ENCODE measurements around the gene KLHL2.
"Not testable (repeated sequence)": the region's sequence is repeated elsewhere in the genome, so short reads cannot be mapped to it uniquely, and the experiment has no call there.

Gene KLHL2
- total RNA-seq = 21.8 to 92.5 (median 52.5) reads per million in 18 experiments

- DNase-seq = peak; percentile 82 to 91
Observed at GRCh38 chr4:165207431-165208220, at the start of gene KLHL2. Gene KLHL2 (plus strand): TSS chr4:165207561. CDS start chr4:165207877, 316 bp downstream.

DNA sequence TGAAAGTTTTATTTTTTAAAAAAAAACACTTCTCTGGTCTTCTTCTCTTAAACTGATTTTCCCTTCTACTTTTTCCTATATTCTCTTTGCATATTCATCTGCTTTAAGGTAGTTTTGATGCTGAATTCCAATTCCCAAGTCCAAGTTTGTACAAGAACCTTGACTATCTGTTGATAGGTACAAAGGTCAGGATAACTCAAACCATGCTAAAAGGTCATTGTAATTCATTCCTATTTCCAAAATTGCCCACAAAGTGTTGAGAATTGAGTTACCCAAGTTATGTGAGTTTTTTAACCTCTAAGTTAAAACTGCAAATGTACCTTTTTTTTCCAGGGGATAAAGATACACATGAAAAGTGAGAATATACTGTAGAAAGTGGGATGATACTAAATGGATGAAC is 48.6 kb upstream of the KLHL2 start:
- no peak for DNase-seq

GRCh38 chr4:165164257-165164656 is 43.1 kb upstream of the KLHL2 start:
- no peak for DNase-seq

DNA sequence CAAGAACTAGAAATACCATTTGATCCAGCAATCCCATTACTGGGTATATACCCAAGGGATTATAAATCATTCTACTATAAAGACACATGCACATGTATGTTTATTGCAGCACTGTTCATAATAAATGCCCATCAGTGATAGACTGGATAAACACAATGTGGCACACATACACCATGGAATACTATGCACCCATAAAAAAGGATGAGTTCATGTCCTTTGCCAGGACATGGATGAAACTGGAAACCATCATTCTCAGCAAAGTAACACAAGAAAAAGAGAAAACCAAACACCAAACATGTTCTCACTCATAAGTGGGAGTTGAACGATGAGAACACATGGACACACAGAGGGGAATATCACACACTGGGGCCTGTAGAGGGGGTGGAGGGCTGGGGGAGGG is 40.5 kb upstream of the KLHL2 start:
- not testable (repeated sequence) for DNase-seq

DNA sequence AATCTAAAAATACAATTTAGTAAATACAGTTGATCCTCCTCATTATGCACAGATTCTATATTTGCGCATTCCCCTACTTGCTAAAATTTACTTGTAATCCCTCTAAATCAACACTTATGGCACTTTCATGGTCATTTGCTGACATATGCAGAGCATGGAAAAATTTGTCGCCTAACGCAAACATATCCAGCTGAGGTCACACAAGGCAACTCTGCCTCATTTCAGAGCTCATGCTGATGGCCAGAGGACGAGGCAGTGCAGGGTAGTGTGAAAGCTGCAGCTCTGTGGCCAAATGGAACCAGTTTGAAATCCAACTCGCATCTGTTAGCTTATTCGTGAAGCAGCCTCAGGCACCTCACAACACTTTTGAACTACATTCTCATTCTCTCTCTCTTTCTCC is 39.7 kb upstream of the KLHL2 start:
- no peak for DNase-seq

DNA sequence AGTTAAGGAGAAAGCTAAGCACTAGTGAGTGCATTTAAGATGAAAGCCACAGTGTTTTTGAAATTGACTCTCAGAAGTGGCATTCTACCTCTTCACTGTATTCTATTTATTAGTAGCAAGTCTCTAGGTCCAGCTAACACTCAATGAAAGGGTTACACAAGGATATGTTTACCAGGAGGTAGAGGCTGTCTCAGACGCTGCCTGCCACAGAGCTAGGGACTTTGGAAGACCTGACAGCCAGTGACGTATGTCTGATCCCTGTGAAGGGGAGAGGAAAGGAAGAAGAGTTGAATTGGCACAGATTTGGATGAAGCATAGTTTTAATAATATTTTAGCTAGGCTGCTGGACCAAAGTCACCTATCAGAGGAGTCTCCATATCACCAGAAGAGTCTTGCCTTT is 36.5 kb upstream of the KLHL2 start:
- no peak for DNase-seq

DNA sequence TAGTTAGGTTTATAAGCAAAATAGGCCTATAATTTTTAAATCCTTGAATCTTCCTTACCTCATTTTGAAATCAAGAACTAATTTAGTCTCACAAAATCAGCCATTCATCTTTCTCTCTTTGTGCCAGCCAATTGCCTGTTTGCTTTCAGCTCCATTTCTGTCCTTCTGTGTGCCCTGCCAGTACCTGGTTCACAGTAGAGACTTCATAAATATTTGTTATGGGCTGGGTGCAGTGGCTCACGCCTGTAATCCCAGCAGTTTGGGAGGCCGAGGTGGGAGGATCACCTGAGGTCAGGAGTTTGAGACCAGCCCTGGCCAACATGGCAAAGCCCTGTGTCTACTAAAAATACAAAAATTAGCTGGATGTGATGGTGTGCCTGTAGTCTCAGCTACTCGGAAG is 31.9 kb upstream of the KLHL2 start:
- DNase-seq = not testable (repeated sequence)

- no peak for DNase-seq
Observed at GRCh38 chr4:165175879-165176278, 31.5 kb upstream of the KLHL2 start.

GRCh38 chr4:165177725-165178666 is 29.4 kb upstream of the KLHL2 start:
- peak in 1 of 2 donors; percentile 8 for DNase-seq

DNA sequence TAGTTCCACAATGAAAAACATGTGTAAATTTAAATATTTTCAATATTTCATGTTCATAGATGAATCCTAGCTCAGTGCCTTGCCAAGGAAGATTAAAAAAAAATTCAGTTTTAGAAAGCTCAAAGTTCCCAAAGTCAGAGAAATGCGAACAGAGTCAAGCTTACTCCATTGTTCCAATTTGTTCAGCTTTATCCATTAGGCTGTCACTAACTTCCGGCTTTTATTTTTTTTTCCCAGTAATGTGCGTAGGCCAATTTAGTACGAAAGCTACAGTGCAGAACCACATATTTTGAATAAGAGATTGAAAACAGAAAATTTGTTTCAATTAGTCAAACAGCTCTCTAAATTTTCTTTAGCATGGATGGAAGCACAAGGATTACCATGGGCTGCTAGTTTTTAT is 23.1 kb upstream of the KLHL2 start:
- no peak for DNase-seq

GRCh38 chr4:165184998-165185397 is 22.4 kb upstream of the KLHL2 start:
- DNase-seq = not testable (repeated sequence)

GRCh38 chr4:165185448-165185847 is 21.9 kb upstream of the KLHL2 start:
- no peak for DNase-seq

DNA sequence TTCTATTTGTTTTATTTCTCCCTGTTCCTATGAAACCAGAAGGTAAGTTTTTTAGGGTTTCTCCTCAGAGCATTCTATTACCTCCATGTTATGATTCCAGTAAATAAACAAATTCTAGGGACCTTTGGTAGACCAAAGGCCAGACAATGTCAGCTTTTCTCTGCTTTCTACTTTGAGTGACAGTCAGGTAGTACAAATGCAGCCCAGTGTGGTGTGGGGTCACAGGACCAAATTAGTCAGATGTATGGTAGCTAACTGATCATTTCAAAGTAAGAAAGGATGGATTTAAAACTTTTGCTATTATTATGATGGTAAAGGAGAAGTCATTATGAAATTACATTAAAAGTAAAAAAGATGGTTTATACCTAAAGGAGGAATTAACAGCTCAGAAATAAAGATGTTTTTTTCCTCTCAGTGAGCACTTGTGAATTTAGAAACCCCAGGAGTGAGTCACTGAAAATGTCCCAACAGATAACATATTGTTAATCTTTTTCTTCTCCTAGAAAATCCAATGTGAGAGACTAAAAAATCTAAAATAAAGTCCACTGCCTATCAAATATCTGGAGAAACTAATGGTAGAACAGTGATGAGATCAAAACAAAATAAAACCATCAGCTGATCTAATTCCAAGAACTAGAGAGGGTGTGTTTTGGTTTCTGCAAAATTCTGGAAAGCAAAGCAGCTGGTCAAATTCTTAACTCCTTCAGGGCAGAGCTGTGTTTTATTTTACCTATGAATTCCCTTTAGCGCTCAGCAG is 16.6 kb upstream of the KLHL2 start:
- DNase-seq = no peak

GRCh38 chr4:165191348-165191656 is 16.1 kb upstream of the KLHL2 start:
- no peak for DNase-seq

DNA sequence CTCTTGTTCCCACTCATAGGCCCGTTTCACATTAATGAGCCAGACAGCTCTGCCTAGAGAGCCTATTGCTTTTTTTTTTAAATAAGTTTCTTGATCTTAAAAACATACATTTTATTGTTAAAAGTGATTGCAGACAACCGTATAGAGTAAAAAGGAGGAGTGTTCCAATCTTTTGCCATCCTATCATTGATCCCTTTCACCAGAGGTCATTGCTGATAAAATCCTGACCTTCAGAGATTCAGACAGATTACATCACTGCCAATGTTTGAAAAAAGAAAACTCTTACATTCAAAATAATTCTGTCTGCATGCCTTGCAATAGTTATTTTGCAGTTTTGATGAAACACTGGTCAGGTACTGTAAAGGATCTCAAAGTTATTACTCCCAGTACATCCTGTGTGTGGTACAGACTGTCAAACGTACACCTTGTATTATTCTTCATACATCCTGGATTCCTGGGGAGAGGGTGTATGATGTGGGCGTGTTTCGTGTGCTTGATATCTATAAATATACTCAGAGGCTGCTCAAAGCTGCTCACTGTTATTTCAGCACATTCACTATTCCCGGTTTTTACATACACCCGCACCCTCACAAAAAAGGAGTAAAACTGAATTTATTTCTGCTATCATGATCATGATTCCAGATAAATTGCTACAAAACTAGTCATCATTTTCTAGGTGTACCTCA is 15.4 kb upstream of the KLHL2 start:
- no peak for DNase-seq

DNA sequence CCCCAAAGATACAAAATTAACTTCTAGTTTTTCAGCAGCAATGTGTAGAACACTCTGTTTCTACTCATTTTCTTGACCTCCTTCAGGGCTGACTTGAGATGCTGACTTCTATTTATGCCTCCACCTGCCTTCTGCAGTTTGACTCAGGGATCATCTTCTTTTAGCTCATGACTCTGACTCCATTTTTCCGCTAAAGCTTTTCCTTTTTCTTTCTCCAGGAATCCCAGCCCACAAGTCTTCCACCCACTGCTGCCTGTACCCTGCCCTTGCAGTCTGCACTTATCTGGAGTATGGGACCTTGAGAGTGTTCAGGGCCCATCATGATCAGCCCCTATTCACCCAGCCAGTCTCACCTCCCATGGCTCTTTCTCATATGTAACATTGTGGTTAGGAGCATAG is 14.9 kb upstream of the KLHL2 start:
- no peak for DNase-seq

GRCh38 chr4:165192956-165193355 is 14.4 kb upstream of the KLHL2 start:
- DNase-seq = no peak

- DNase-seq = peak in 1 of 2 donors; percentile 29
Observed at GRCh38 chr4:165194368-165194767, 13.0 kb upstream of the KLHL2 start.

DNA sequence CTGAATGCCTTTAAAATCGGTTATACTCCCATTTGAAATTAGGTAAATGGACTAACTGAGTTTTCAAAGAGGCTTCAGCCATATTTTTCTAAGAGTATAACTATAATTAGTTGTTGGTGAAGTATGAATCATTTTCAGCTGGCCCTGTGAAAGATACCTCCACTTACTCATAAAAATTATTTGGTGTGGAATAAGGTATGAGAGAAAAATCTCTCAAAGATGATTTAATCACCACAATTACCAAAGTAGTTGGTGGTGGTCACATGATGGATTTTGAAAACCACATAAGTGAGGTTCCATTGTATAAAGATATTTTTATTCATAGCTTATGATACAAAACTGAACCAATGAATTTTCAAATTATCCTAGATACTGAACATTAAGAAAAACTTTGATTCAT is 9.0 kb upstream of the KLHL2 start:
- no peak for DNase-seq

- no peak for DNase-seq
Observed at GRCh38 chr4:165199286-165199685, 8.1 kb upstream of the KLHL2 start.

GRCh38 chr4:165199722-165200121 is 7.6 kb upstream of the KLHL2 start:
- no peak for DNase-seq

GRCh38 chr4:165201806-165202205 is 5.6 kb upstream of the KLHL2 start:
- no peak for DNase-seq

All from inflammatory macrophage (primary cell).